Peyer's patch (tissue), 4 donors: ENCODE results near the gene NTPCR.

Source experiments
- CTCF ChIP-seq, 6 experiments: fragments of 450-650 bp in 4 of 6; fragments of 200-600 bp in 2 of 6; sonication (generic) in 1 of 6; IDR thresholded peaks; one replicate each; pipeline ENCODE4 v1.5.1; 2017 to 2019; ENCODE audit warnings: antibody characterized with exemption in 6 of 6, mild to moderate bottlenecking in 3 of 6, moderate library complexity in 1 of 6
- POLR2A ChIP-seq, 2 donors: fragments of 450-650 bp; IDR thresholded peaks; one replicate each; pipeline ENCODE4 v1.5.1; 2017; ENCODE audit warnings: antibody characterized with exemption in 2 of 2, mild to moderate bottlenecking in 2 of 2, moderate library complexity in 2 of 2

- TF ChIP-seq POLR2A (IDR thresholded peaks at IDR 0.05), result no peak
- TF ChIP-seq CTCF (IDR thresholded peaks at IDR 0.05), result no peak
Measured at GRCh38 chr1:232990176-232991128, 40.0 kb downstream of the NTPCR start.
